ENCODE measurements around the gene CHD6.

- TF ChIP-seq POLR2A (IDR thresholded peaks at IDR 0.05; ENCODE audit: low read depth, low read length) (no peak), SPI1 (IDR thresholded peaks at IDR 0.05; ENCODE audit: low read depth, low read length) (no peak), POLR2AphosphoS5 (IDR thresholded peaks at IDR 0.05; ENCODE audit: low read depth, low read length) (no peak)
Observed at GRCh38 chr20:41352666-41353065, 265.5 kb downstream of the CHD6 start.

All from GM12891 (cell line).